Measurements from ENCODE around the gene COL4A2. TPM values are rescaled to one million over a fixed set of nuclear protein-coding genes. Genes with fewer than 3 reads are reported as not detected.

COL4A2 gene
- total RNA-seq, 6 donors from 2014 or later, result 169 to 458 (median 258) TPM

- ATAC-seq (ENCODE audit: low FRiP score in 2 of 2) (no peak), DNase-seq (no peak)
- WGBS, 2 donors, result 88 to 98% methylated on average over 8 of the region's 8 CpGs
- H3K27ac ChIP-seq, result no peak overlapping the region
- H3K4me1 ChIP-seq, result peaks cover 0 to 10% (median 3%) of the 10 kb centered on the region in 4 donors
- TF ChIP-seq POLR2A (IDR thresholded peaks at IDR 0.05) (no peak), POLR2AphosphoS5 (IDR thresholded peaks at IDR 0.05) (no peak)
- H3K27me3 ChIP-seq, result no peaks in the 10 kb centered on the region
- H3K36me3 ChIP-seq, result peaks cover 0 to 95% (median 45%) of the 10 kb centered on the region in 4 donors
- no peak overlapping the region for H3K4me3 ChIP-seq
- no peaks in the 10 kb centered on the region for H3K9me3 ChIP-seq
Observed at GRCh38 chr13:110468986-110469495, 162.0 kb downstream of the COL4A2 start.

GRCh38 chr13:110469597-110469996, 162.5 kb downstream of the COL4A2 start:
- ATAC-seq (ENCODE audit: low FRiP score in 2 of 2), result no peak
- H3K4me1 ChIP-seq, result peaks cover 0 to 12% (median 3%) of the 10 kb centered on the region in 4 donors
- H3K27ac ChIP-seq, result no peak overlapping the region
- no peaks in the 10 kb centered on the region for H3K27me3 ChIP-seq
- WGBS, 2 donors, result 64 to 86% methylated on average over 4 to 5 of the region's 5 CpGs
- no peak overlapping the region for H3K4me3 ChIP-seq
- TF ChIP-seq POLR2AphosphoS5 (IDR thresholded peaks at IDR 0.05) (no peak), EP300 (IDR thresholded peaks at IDR 0.05) (no peak), POLR2A (IDR thresholded peaks at IDR 0.05) (no peak), CTCF (IDR thresholded peaks at IDR 0.05) (no peak)
- H3K36me3 ChIP-seq, result peaks cover 0 to 95% (median 46%) of the 10 kb centered on the region in 4 donors
- no peak for DNase-seq
- no peaks in the 10 kb centered on the region for H3K9me3 ChIP-seq

- Histone ChIP-seq H3K9me3 (no peaks in the 10 kb centered on the region), H3K4me1 (peaks cover 0 to 17% (median 3%) of the 10 kb centered on the region in 4 donors), H3K36me3 (peaks cover 0 to 95% (median 50%) of the 10 kb centered on the region in 4 donors), H3K4me3 (no peak overlapping the region), H3K27ac (peak overlapping the region in 1 of 4 donors; percentile 30), H3K27me3 (no peaks in the 10 kb centered on the region)
- TF ChIP-seq POLR2A (IDR thresholded peaks at IDR 0.05) (no peak), POLR2AphosphoS5 (IDR thresholded peaks at IDR 0.05) (no peak), CTCF (IDR thresholded peaks at IDR 0.05) (no peak), EP300 (IDR thresholded peaks at IDR 0.05) (no peak)
- 74 to 80% methylated on average over 13 to 14 of the region's 14 CpGs for WGBS, 2 donors
- peak in 1 of 2 donors; percentile 48 for DNase-seq
- ATAC-seq (ENCODE audit: low FRiP score in 2 of 2), result peak in 1 of 2 donors; percentile 43
Observed at GRCh38 chr13:110470272-110471009, 163.4 kb downstream of the COL4A2 start.

- TF ChIP-seq EP300 (IDR thresholded peaks at IDR 0.05) (peak in 1 of 4 donors; percentile 23), POLR2A (IDR thresholded peaks at IDR 0.05) (no peak)
- Histone ChIP-seq H3K27ac (peak overlapping the region in 2 of 4 donors; percentile 18 to 35), H3K9me3 (no peaks in the 10 kb centered on the region), H3K27me3 (no peaks in the 10 kb centered on the region), H3K36me3 (peaks cover 0 to 95% (median 51%) of the 10 kb centered on the region in 4 donors), H3K4me1 (peaks cover 0 to 17% (median 5%) of the 10 kb centered on the region in 4 donors), H3K4me3 (no peak overlapping the region)
- ATAC-seq (ENCODE audit: low FRiP score in 2 of 2), result peak in 1 of 2 donors; percentile 43
- DNase-seq, result peak in 1 of 2 donors; percentile 61
- WGBS, 2 donors, result 74 to 83% methylated on average over 11 to 14 of the region's 14 CpGs
Observed at GRCh38 chr13:110471156-110471832, 164.2 kb downstream of the COL4A2 start.

GRCh38 chr13:110471833-110472162, 164.7 kb downstream of the COL4A2 start:
- TF ChIP-seq EP300 (IDR thresholded peaks at IDR 0.05) (peak in 1 of 4 donors; percentile 91), POLR2AphosphoS5 (IDR thresholded peaks at IDR 0.05) (peak; percentile 21 to 71), POLR2A (IDR thresholded peaks at IDR 0.05) (peak in 1 of 4 donors; percentile 37), CTCF (IDR thresholded peaks at IDR 0.05) (no peak)
- no peaks in the 10 kb centered on the region for H3K27me3 ChIP-seq
- DNase-seq (peak in 1 of 2 donors; percentile 79), ATAC-seq (ENCODE audit: low FRiP score in 2 of 2) (peak in 1 of 2 donors; percentile 80)
- H3K4me3 ChIP-seq, result no peak overlapping the region
- no peaks in the 10 kb centered on the region for H3K9me3 ChIP-seq
- H3K4me1 ChIP-seq, result peaks cover 0 to 17% (median 5%) of the 10 kb centered on the region in 4 donors
- H3K36me3 ChIP-seq, result peaks cover 0 to 95% (median 49%) of the 10 kb centered on the region in 4 donors
- H3K27ac ChIP-seq, result peak overlapping the region in 2 of 4 donors; percentile 18 to 35
- WGBS, 2 donors, result 54 to 66% methylated on average over 6 to 7 of the region's 7 CpGs
